ENCODE measurements around the gene PLCB4. TPM values are rescaled to one million over a fixed set of nuclear protein-coding genes. Genes with fewer than 3 reads are reported as not detected.

Gene PLCB4
- total RNA-seq, 4 donors from 2014 or later: 3.5 to 30.5 (median 17.5) TPM

DNA sequence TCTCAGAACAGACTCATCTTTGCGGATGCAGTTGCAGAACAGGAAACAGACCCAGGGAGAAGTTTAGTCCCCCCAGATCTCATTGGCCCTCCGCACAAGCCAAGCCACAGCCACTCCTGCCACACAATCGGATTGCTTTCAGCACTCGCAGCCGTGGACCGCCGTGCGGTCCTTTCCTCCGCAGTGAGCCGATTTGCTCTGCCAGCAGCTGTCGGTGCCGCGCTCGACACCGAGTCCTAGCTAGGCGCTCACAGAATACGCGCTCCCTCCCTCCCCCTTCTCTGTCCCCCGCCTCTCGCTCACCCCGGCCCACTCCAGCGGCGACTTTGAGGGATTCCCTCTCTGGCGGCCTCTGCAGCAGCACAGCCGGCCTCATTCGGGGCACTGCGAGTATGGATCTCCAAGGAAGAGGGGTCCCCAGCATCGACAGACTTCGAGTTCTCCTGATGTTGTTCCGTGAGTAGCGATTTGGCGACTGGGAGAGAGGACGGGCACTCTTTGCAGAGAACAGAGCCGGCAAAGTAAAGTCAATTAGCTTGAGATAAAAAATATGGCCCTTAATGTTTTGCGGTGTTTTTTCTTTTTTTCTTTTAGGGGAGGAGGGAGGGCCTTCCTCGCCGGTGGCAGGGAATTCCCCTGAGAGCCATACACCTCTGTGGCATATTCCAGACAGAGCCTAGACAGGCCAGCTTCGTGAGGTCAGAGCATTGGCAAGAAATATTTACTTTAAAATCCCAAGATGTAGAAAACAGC lies 445.8 kb downstream of the PLCB4 start, which contains the start of gene LAMP5:
TSS of gene LAMP5 (plus strand) at position 130 of the 753 bp plus-strand sequence. CDS start at position 393, 263 bp downstream.
- no peaks in the 10 kb centered on the region for H3K9me3 ChIP-seq
- H3K36me3 ChIP-seq: no peaks in the 10 kb centered on the region
- DNase-seq: no peak
- H3K27ac ChIP-seq: no peak within 1 kb of the TSS
- TF ChIP-seq CTCF (IDR thresholded peaks at IDR 0.05) (no peak), POLR2A (IDR thresholded peaks at IDR 0.05) (no peak)
- H3K4me1 ChIP-seq: peaks cover 0 to 8% (median 0%) of the 10 kb centered on the region in 4 donors
- H3K4me3 ChIP-seq: no peak within 1 kb of the TSS
- peaks cover 0 to 15% of the 10 kb centered on the region in 2 donors for H3K27me3 ChIP-seq

GRCh38 chr20:9515214-9515585 lies 446.3 kb downstream of the PLCB4 start:
- TF ChIP-seq CTCF (IDR thresholded peaks at IDR 0.05) (no peak), POLR2A (IDR thresholded peaks at IDR 0.05) (no peak)

DNA sequence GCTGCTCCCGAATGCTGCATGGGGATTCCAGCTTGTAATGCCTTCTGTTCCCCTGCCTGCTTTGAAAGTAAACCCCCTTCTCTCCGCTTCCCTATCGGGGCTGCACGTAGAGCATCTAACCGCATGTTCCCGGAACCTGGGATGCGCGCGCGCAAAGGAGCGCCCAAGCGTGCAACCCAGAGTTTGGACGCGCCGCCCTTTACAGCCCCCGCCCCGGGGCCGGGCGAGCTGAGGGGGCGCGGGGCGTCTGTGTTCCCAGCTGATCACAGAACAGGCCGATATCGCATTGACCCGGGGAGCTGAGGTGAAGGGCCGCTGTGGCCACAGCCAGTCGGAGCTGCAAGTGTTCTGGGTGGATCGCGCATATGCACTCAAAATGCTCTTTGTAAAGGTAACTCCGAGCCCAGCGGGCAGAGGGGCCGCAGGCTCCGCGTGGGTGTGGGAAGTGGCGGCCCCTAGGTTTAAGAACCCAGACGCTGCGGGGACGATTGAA lies 446.9 kb downstream of the PLCB4 start:
- Histone ChIP-seq H3K36me3 (no peaks in the 10 kb centered on the region), H3K9me3 (no peaks in the 10 kb centered on the region), H3K27me3 (peaks cover 0 to 7% of the 10 kb centered on the region in 2 donors), H3K4me1 (peaks cover 0 to 8% (median 0%) of the 10 kb centered on the region in 4 donors), H3K27ac (no peak overlapping the region), H3K4me3 (peak overlapping the region in 1 of 4 donors; percentile 22)
- no peak for DNase-seq
- TF ChIP-seq CTCF (IDR thresholded peaks at IDR 0.05) (no peak), POLR2A (IDR thresholded peaks at IDR 0.05) (no peak)

More at GRCh38 chr20:9515214-9515585, 446.3 kb downstream of the PLCB4 start:
- DNase-seq: no peak
- H3K27me3 ChIP-seq: peaks cover 0 to 13% of the 10 kb centered on the region in 2 donors
- H3K4me1 ChIP-seq: peaks cover 0 to 8% (median 0%) of the 10 kb centered on the region in 4 donors
- H3K36me3 ChIP-seq: no peaks in the 10 kb centered on the region
- no peak overlapping the region for H3K27ac ChIP-seq
- H3K9me3 ChIP-seq: no peaks in the 10 kb centered on the region
- no peak overlapping the region for H3K4me3 ChIP-seq

DNA sequence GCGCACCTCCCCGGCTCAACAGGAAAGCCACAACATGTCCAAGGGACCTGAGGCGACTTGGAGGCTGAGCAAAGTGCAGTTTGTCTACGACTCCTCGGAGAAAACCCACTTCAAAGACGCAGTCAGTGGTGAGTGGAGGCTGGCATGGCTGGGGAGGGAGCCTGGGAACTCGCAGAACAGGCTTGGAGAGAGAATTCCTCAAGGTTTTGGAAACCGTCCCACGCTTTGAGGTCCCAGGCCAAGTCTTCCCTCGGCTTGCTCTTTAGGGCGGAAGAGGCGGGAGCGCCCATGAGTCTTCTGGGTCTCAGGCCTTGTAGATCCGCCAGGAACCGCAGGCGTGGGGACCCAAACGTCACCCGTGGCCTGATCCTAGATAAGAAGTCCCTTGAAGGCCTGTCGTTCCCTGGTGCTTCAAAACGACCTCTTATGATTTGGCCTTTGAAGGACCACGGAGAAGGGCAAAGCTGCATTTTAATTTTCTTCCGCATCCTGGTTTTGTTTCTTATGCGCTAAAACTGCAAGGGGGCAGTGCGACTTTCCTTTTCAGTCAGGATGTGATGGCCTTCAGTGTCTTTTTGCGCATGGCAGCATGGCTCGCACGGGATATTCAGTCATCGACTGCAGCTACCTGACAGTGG lies 447.5 kb downstream of the PLCB4 start:
- H3K27ac ChIP-seq: no peak overlapping the region
- no peak for TF ChIP-seq CTCF (IDR thresholded peaks at IDR 0.05)
- no peak for TF ChIP-seq POLR2A (IDR thresholded peaks at IDR 0.05)
- H3K36me3 ChIP-seq: no peaks in the 10 kb centered on the region
- H3K4me1 ChIP-seq: peaks cover 0 to 8% (median 0%) of the 10 kb centered on the region in 4 donors
- peak overlapping the region in 1 of 4 donors; percentile 22 for H3K4me3 ChIP-seq
- peaks cover 0 to 7% of the 10 kb centered on the region in 2 donors for H3K27me3 ChIP-seq
- H3K9me3 ChIP-seq: no peaks in the 10 kb centered on the region
- no peak for DNase-seq

DNA sequence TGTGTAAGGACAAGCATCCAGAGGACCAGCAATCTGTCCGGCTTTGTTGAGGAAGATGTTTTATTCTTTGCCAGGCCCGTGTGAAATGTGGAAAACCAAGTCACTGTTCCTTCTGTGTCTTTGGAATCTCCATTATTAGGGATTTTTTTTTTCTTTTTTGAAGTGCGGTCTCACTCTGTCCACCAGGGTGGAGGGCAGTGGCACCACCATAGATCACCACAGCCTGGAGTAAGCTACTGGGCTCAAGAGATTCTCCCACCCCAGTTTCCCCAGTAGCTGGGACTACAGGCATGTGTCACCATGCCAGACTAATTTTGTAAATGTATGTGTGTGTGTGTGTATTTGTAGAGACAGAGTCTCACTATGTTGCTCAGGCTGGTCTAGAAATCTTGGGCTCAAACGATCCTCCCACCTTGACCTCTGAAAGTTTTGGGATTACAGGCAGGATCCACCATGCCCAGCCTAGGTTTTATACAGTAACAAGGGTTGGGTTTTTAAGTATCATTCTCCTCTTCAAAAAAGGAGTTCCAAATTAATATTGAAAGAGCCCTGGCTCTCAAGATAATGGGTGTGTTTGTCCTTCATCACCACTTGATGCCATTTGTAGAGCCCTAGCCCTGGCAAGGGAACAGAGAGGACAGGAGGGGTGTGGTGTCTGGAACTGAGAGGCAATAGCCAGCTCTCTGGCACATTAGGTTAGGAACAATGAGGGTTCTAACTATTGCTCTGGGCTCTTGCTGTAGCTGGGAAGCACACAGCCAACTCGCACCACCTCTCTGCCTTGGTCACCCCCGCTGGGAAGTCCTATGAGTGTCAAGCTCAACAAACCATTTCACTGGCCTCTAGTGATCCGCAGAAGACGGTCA lies 448.6 kb downstream of the PLCB4 start:
- DNase-seq: no peak
- Histone ChIP-seq H3K27me3 (peaks cover 0 to 7% of the 10 kb centered on the region in 2 donors), H3K4me3 (no peak overlapping the region), H3K9me3 (no peaks in the 10 kb centered on the region), H3K4me1 (peaks cover 0 to 8% (median 0%) of the 10 kb centered on the region in 4 donors), H3K36me3 (no peaks in the 10 kb centered on the region), H3K27ac (no peak overlapping the region)
- no peak for TF ChIP-seq POLR2A (IDR thresholded peaks at IDR 0.05)
- no peak for TF ChIP-seq CTCF (IDR thresholded peaks at IDR 0.05)
